Lower leg skin (tissue), 4 donors: Measurements from ENCODE around the gene DNAJC25. TPM values are rescaled to one million over a fixed set of nuclear protein-coding genes. Genes with fewer than 3 reads are reported as not detected.

Experiments used
- DNase-seq, 2 donors: peaks; one replicate each; pipeline ENCODE4 v3.0.0-alpha.2; 2019; ENCODE audit warnings: low spot score in 2 of 2
- H3K4me3 ChIP-seq: fragments of 200-600 bp; sonication (generic); 2 replicates; pipeline ENCODE4 v1.5.1; 2017; ENCODE audit warnings: mild to moderate bottlenecking, low read depth; ENCODE audit not compliant: poor library complexity, severe bottlenecking
- POLR2A ChIP-seq, 2 donors: fragments of 450-650 bp; IDR thresholded peaks; one replicate each; pipeline ENCODE4 v1.6.1; 2016 to 2017; ENCODE audit warnings: antibody characterized with exemption in 2 of 2, mild to moderate bottlenecking in 1 of 2, moderate library complexity in 1 of 2
- WGBS, 2 donors: methylation state at CpG; one replicate each; pipeline ENCODE4 v1.1.5; 2018; 5-methylcytosine and 5-hydroxymethylcytosine counted together
- intact Hi-C: fragments of 100-400 bp; cut with DNase I; formaldehyde crosslinking; loops from one replicate; pipeline ENCODE4 v1.15.0; 2023; ENCODE audit warnings: low total_unique reads
- total RNA-seq, 4 donors: library from RNA; depleted of rRNA; stranded (reverse); fragments of >200 nt; gene quantifications; one replicate each; pipeline ENCODE4 v1.1.0, GENCODE V29; 2016
- TF ChIP-seq, protein P1 (sequence below), 3 donors: fragments of 450-650 bp; IDR thresholded peaks; one replicate each; pipeline ENCODE4 v1.5.1; 2016; ENCODE audit warnings: antibody characterized with exemption in 3 of 3, mild to moderate bottlenecking in 3 of 3, moderate library complexity in 2 of 3

DNAJC25 gene
- total RNA-seq, 4 donors from 2014 or later: 6.8 to 13.1 (median 8.4) TPM

DNA sequence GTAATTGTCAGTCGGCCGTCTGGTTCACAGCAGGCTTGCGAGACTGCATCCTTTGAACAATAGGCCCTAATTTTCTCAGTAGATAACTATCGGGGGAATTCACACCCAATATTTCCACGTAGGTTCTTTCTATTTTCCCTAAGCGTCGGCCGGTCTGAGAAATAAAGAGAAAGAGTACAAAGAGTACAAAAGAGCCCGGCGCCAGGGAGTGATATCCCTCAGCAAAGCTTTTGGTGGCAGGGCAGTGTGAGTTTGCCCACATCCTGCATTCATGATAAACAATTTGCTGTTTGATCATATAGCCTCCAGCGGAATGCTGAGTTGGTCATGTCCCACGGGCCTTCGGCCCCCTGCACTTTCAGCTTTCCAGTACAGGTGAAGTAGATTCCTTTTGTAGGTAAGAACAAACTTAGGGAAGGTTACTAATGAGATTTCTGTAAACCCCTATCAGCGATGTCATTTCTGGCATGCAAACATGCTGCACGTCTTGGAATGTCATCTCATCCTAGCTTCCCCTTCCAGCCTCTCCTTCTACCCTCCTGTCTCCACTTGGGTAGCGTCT lies 27.0 kb upstream of the DNAJC25 start:
- intact Hi-C loops: no loop called here
- TF ChIP-seq, protein P1, sequence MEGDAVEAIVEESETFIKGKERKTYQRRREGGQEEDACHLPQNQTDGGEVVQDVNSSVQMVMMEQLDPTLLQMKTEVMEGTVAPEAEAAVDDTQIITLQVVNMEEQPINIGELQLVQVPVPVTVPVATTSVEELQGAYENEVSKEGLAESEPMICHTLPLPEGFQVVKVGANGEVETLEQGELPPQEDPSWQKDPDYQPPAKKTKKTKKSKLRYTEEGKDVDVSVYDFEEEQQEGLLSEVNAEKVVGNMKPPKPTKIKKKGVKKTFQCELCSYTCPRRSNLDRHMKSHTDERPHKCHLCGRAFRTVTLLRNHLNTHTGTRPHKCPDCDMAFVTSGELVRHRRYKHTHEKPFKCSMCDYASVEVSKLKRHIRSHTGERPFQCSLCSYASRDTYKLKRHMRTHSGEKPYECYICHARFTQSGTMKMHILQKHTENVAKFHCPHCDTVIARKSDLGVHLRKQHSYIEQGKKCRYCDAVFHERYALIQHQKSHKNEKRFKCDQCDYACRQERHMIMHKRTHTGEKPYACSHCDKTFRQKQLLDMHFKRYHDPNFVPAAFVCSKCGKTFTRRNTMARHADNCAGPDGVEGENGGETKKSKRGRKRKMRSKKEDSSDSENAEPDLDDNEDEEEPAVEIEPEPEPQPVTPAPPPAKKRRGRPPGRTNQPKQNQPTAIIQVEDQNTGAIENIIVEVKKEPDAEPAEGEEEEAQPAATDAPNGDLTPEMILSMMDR (IDR thresholded peaks at IDR 0.05): no peak
- no peak for TF ChIP-seq POLR2A (IDR thresholded peaks at IDR 0.05)
- WGBS, 2 donors: 85 to 86% methylated on average over 16 of the region's 16 CpGs
- DNase-seq: no peak
- no peak overlapping the region for H3K4me3 ChIP-seq

DNA sequence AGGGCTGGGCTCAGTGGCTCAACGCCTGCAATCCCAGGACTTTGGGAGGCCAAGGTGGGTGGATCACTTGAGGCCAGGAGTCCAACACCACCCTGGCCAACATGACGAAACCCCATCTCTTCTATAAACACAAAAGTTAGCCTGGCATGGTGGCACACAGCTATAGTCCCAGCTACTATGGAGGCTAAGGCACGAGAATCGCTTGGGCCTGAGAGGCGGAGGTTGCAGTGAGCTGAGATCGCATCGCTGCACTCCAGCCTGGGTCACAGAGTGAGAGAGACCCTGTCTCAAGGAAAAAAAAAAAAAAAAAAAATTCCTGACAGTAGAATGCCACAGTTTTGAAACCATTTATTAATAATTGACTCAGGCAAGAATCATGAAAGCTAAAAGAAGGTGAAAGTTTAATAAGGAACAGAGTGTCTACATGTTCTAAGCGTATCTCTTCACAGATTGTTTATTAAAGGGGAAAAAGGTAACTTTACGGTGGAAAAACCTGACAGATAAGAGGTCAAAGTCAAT lies 26.0 kb upstream of the DNAJC25 start:
- no peak for DNase-seq
- intact Hi-C loops: no loop called here
- WGBS, 2 donors: 91 to 92% methylated on average over 9 of the region's 9 CpGs
- TF ChIP-seq, protein P1 (IDR thresholded peaks at IDR 0.05): no peak
- no peak for TF ChIP-seq POLR2A (IDR thresholded peaks at IDR 0.05)
- no peak overlapping the region for H3K4me3 ChIP-seq

DNA sequence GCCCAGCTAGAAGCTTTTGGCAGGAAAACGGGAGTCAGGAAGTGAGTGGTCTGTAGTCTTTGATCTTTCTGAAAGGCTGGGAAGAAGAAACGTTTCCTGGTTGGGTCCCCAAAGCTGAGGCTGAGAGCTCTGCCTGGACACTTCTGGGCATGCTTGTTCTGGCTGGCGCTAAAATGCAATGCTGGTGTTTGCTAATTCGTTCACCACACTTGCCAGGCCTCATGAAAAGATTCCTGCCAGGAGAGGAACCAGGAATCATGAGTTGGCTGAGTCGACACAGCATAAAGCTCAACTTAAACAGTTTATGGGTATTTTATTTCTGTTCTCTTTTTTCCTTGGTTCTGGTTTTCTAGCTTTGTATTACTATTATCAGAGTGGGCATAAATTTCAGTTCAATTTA lies 21.0 kb upstream of the DNAJC25 start:
- no peak for DNase-seq
- 23 to 31% methylated on average over 5 of the region's 5 CpGs for WGBS, 2 donors
- TF ChIP-seq, protein P1 (IDR thresholded peaks at IDR 0.05): no peak
- intact Hi-C loops: no loop called here
- H3K4me3 ChIP-seq: no peak overlapping the region

DNA sequence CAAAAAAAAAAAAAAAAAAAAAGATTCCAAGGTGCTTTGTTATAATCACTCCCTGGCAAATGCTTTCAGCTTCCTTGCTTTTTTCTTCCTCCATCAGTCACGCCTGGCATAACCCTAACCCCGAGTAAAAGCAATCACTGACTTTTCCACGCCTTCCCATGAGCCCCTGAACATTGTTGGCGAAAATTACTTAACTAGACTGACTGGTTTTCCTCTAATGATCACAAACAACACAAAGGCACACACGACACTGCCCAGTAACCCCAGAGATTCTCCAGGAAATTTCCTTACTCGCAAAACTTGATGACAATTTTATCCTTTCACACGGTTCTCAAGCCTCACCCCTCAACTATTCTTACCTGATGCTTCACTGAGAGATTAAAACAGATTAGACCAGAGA lies 20.3 kb upstream of the DNAJC25 start:
- 46 to 55% methylated on average over 7 of the region's 7 CpGs for WGBS, 2 donors
- TF ChIP-seq POLR2A (IDR thresholded peaks at IDR 0.05): no peak
- TF ChIP-seq, protein P1 (IDR thresholded peaks at IDR 0.05): no peak
- DNase-seq: no peak
- intact Hi-C loops: no loop called here
- H3K4me3 ChIP-seq: no peak overlapping the region

DNA sequence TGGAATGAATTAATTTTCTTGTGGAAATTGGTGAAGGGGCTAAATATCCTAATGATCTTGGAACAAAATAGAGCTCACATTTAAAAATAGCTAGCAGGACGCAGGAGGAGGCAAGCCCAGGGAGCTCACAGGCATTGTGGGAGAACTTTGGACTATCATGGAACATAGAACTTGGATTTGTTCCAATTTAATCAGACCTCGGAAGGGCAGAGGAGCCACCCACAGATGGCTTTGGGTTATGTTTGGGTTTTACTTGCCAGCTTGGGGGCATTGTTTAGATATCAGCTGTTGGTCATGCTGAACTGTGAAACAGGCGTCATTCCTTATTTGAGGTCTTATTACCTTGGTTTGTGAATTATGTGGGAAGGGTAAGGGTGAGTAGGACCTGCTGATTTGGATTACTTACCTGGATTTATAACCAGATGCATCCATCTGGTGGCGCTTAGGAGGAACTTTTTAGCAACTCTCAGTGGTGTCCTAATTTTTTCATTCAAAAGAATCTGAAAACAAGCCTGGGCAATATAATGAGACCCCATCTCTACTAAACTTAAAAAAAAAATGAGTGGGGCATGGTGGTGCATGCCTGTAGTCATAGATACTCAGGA lies 17.6 kb upstream of the DNAJC25 start:
- DNase-seq: no peak
- no peak for TF ChIP-seq POLR2A (IDR thresholded peaks at IDR 0.05)
- TF ChIP-seq, protein P1 (IDR thresholded peaks at IDR 0.05): no peak
- intact Hi-C loops: no loop called here
- WGBS, 2 donors: 34 to 57% methylated on average over 4 of the region's 4 CpGs
- H3K4me3 ChIP-seq: no peak overlapping the region
